Right lobe of liver (tissue), 6 donors: ENCODE measurements around the gene CHMP5. TPM values are rescaled to one million over a fixed set of nuclear protein-coding genes. Genes with fewer than 3 reads are reported as not detected.

Source experiments
- ATAC-seq, 4 donors: fragments of 200-7000 bp; cut with Tn5 transposase; one replicate each; pipeline ENCODE4 v1.9.1; 2020; ENCODE audit warnings: mild to moderate bottlenecking in 4 of 4, moderate library complexity in 4 of 4
- DNase-seq, 3 donors: peaks; one replicate each; pipeline ENCODE4 v3.0.0-alpha.2; 2020
- H3K27ac ChIP-seq, 3 donors: fragments of 200-600 bp; one replicate each; pipeline ENCODE4 v1.8.0; 2022
- H3K27me3 ChIP-seq, 2 donors: fragments of 200-600 bp; one replicate each; pipeline ENCODE4 v1.8.0; 2022
- H3K36me3 ChIP-seq, 4 donors: fragments of 200-600 bp; sonication (generic) in 1 of 4; one replicate each; pipeline versions ENCODE4 v1.5.1 to v1.8.0; 2017 to 2022; ENCODE audit warnings: control low read depth in 1 of 4
- H3K4me1 ChIP-seq, 4 donors: fragments of 200-600 bp; sonication (generic) in 1 of 4; one replicate each; pipeline versions ENCODE4 v1.5.1 to v1.8.0; 2017 to 2022; ENCODE audit warnings: control low read depth in 1 of 4
- H3K4me3 ChIP-seq, 3 donors: fragments of 200-600 bp; one replicate each; pipeline ENCODE4 v1.8.0; 2022
- H3K9me3 ChIP-seq, 4 donors: fragments of 200-600 bp; sonication (generic) in 1 of 4; one replicate each; pipeline versions ENCODE4 v1.5.1 to v1.8.0; 2017 to 2022; ENCODE audit warnings: control low read depth in 1 of 4
- CTCF ChIP-seq, 4 donors: fragments of 200-600 bp in 3 of 4; fragments of 450-650 bp in 1 of 4; IDR thresholded peaks; one replicate each; pipeline versions ENCODE4 v1.5.1 to v1.8.0; 2016 to 2022; ENCODE audit warnings: antibody characterized with exemption in 4 of 4, mild to moderate bottlenecking in 2 of 4
- POLR2A ChIP-seq: fragments of 450-650 bp; IDR thresholded peaks from one replicate; pipeline ENCODE4 v1.6.1; 2017; ENCODE audit warnings: antibody characterized with exemption, mild to moderate bottlenecking
- WGBS: methylation state at CpG from one replicate; pipeline ENCODE4 v1.1.6; 2018; ENCODE audit warnings: low coverage, low lambda C conversion rate; ENCODE audit not compliant: insufficient coverage; ENCODE audit errors: missing lambda C conversion rate; 5-methylcytosine and 5-hydroxymethylcytosine counted together
- intact Hi-C, 2 donors: fragments of 100-400 bp; cut with DNase I; formaldehyde crosslinking; loops; one replicate each; pipeline versions ENCODE4 v1.11.2 to v1.14.1; 2022
- long read RNA-seq: library from polyadenylated mRNA; unstranded; transcript quantifications from one replicate; pipeline ENCODE4 v2.0.0, GENCODE V29; 2019
- total RNA-seq, 6 experiments: library from RNA; depleted of rRNA in 2 of 6; stranded (reverse); fragments of >200 nt in 2 of 6; fragmentation: NEBNext Ultra II Directional in 3 of 6; extraction: Animal tissue kit (Norgen Biotek cat#: 25700) in 3 of 6; gene quantifications; one replicate each; pipeline versions ENCODE4 v1.1.0 to v1.2.4, GENCODE V29; 2016 to 2023
- donor health status: DM: no; HTN: yes; CAD: no.
- donor health status: DM: no; HTN: no; CAD: no.
- donor health status: DM: no; HTN: no; CAD: no.
- donor health status: DM: no; HTN: yes; CAD: no.
- donor health status: DM: no; HTN: yes; CAD: no.

The CHMP5 gene
- total RNA-seq, result 10 to 100 TPM; 19.7 to 30.3 (median 26.0) TPM
- long read RNA-seq, transcript CHMP5-201 (8 exons, 1,477 nt), result major isoform, 17 of 17 reads
- long read RNA-seq, partial matches to known transcripts, result 0 of 17 reads
- long read RNA-seq, other reads (novel, unspliced or antisense), result 0 of 17 reads

- intact Hi-C loops, result no loop called here
- Histone ChIP-seq H3K4me1 (peaks cover 0 to 16% (median 7%) of the 10 kb centered on the region in 4 donors), H3K9me3 (no peaks in the 10 kb centered on the region), H3K27me3 (no peaks in the 10 kb centered on the region), H3K36me3 (peaks cover 0 to 58% (median 18%) of the 10 kb centered on the region in 4 donors), H3K4me3 (peak within 1 kb of the TSS; percentile 67 to 97 (median 95)), H3K27ac (peak within 1 kb of the TSS; percentile 75 to 82 (median 76))
- ATAC-seq (peak; percentile 97 to 99 (median 98)), DNase-seq (peak; percentile 100)
- under 1% methylated on average over 22 of the region's 67 CpGs for WGBS
- TF ChIP-seq POLR2A, result peak; percentile 89
- peak; percentile 22 to 46 (median 28) for TF ChIP-seq CTCF (IDR thresholded peaks at IDR 0.05)
These were observed at the start of gene CHMP5, which contains the start of gene BAG1 for GRCh38 chr9:33264473-33265177. Gene CHMP5, plus strand, starts transcription at chr9:33265049. Its CDS starts 30 bp downstream, at chr9:33265079. Gene BAG1, minus strand, starts transcription at chr9:33264708.

GRCh38 chr9:33220681-33221567 is 43.9 kb upstream of the CHMP5 start:
- Histone ChIP-seq H3K4me3 (no peak overlapping the region), H3K36me3 (no peaks in the 10 kb centered on the region), H3K27ac (no peak overlapping the region), H3K4me1 (no peaks in the 10 kb centered on the region), H3K9me3 (no peaks in the 10 kb centered on the region), H3K27me3 (no peaks in the 10 kb centered on the region)
- intact Hi-C loops, result no loop called here
- DNase-seq (peak in 2 of 3 donors; percentile 41 to 52), ATAC-seq (peak; percentile 66 to 82 (median 69))
- whole genome bisulfite sequencing, result 78% methylated on average over 7 of the region's 14 CpGs
- no peak for TF ChIP-seq CTCF (IDR thresholded peaks at IDR 0.05)
- no peak for TF ChIP-seq POLR2A

DNA sequence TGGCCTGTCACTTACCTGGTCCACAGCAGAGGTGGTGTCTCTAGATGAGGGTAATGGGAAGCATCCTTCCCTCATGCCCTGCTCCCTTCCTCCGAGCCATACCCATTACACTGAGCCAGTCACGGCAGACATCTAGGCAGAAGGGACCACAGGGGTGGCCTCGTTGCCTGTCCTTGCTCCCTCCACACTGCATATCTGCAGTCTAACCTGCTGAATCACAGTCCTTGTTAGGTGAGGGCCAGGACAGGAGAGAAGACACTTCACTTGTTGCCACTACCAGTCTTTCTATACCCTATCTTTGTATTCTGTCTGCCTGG is 43.3 kb upstream of the CHMP5 start:
- H3K27me3 ChIP-seq, result no peaks in the 10 kb centered on the region
- no peaks in the 10 kb centered on the region for H3K4me1 ChIP-seq
- H3K36me3 ChIP-seq, result no peaks in the 10 kb centered on the region
- no peak overlapping the region for H3K4me3 ChIP-seq
- ATAC-seq (no peak), DNase-seq (no peak)
- no peak overlapping the region for H3K27ac ChIP-seq
- intact Hi-C loops, result no loop called here
- no peaks in the 10 kb centered on the region for H3K9me3 ChIP-seq
- TF ChIP-seq CTCF (IDR thresholded peaks at IDR 0.05) (no peak), POLR2A (no peak)
- 54% methylated on average over 3 of the region's 3 CpGs for WGBS

DNA sequence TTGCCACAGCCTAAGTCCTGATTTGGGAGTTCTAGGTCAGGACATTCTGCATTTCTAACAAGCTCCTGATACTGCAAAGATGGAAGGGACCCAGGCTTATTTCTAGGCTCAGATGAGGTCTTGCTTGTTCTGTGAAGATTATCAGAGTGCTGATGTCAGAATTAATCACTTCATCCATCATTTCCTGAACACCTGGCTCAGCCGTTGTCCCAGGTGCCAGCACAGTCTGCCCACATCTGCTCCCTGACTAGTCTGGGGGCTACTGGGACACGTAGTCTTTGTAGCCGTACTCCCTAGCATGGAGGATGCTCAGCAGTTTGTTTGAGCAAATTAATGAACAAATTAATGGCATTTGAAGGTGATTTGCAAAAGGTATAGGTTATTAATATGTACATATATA is 42.8 kb upstream of the CHMP5 start:
- no peak for ATAC-seq
- no peaks in the 10 kb centered on the region for H3K36me3 ChIP-seq
- no peaks in the 10 kb centered on the region for H3K27me3 ChIP-seq
- no peak overlapping the region for H3K4me3 ChIP-seq
- no peak overlapping the region for H3K27ac ChIP-seq
- H3K4me1 ChIP-seq, result no peaks in the 10 kb centered on the region
- H3K9me3 ChIP-seq, result no peaks in the 10 kb centered on the region
- 87% methylated on average over 3 of the region's 3 CpGs for whole genome bisulfite sequencing
- intact Hi-C loops, result no loop called here
- TF ChIP-seq POLR2A, result no peak
- no peak for TF ChIP-seq CTCF (IDR thresholded peaks at IDR 0.05)
- no peak for DNase-seq
